Upper lobe of left lung (tissue), 4 donors: ENCODE measurements around the gene SCG5.

Experiments used
- EP300 ChIP-seq, 4 donors: sonication (generic); formaldehyde crosslinking; IDR thresholded peaks; one replicate each; pipeline ENCODE4 v1.5.1; 2017; ENCODE audit warnings: antibody characterized with exemption in 4 of 4, control low read depth in 2 of 4
- POLR2A ChIP-seq, 4 donors: fragments of 450-650 bp; IDR thresholded peaks; one replicate each; pipeline ENCODE4 v1.5.1; 2016 to 2017; ENCODE audit warnings: antibody characterized with exemption in 4 of 4, mild to moderate bottlenecking in 2 of 4
- POLR2AphosphoS5 ChIP-seq, 2 donors: sonication (generic); formaldehyde crosslinking; IDR thresholded peaks; one replicate each; pipeline ENCODE4 v1.5.1; 2017; ENCODE audit warnings: antibody characterized with exemption in 2 of 2
- TF ChIP-seq, protein P1 (sequence below), 6 experiments: fragments of 450-650 bp in 4 of 6; fragments of 200-600 bp in 2 of 6; sonication (generic) in 2 of 6; IDR thresholded peaks; one replicate each; pipeline ENCODE4 v1.5.1; 2016 to 2019; ENCODE audit warnings: antibody characterized with exemption in 6 of 6

GRCh38 chr15:32716915-32717425 is 75.5 kb downstream of the SCG5 start:
- TF ChIP-seq EP300 (IDR thresholded peaks at IDR 0.05), result no peak
- TF ChIP-seq, protein P1, sequence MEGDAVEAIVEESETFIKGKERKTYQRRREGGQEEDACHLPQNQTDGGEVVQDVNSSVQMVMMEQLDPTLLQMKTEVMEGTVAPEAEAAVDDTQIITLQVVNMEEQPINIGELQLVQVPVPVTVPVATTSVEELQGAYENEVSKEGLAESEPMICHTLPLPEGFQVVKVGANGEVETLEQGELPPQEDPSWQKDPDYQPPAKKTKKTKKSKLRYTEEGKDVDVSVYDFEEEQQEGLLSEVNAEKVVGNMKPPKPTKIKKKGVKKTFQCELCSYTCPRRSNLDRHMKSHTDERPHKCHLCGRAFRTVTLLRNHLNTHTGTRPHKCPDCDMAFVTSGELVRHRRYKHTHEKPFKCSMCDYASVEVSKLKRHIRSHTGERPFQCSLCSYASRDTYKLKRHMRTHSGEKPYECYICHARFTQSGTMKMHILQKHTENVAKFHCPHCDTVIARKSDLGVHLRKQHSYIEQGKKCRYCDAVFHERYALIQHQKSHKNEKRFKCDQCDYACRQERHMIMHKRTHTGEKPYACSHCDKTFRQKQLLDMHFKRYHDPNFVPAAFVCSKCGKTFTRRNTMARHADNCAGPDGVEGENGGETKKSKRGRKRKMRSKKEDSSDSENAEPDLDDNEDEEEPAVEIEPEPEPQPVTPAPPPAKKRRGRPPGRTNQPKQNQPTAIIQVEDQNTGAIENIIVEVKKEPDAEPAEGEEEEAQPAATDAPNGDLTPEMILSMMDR (IDR thresholded peaks at IDR 0.05), result no peak
- TF ChIP-seq POLR2A (IDR thresholded peaks at IDR 0.05), result no peak
- TF ChIP-seq POLR2AphosphoS5 (IDR thresholded peaks at IDR 0.05), result no peak
